ENCODE measurements around the gene AOC2. TPM values are rescaled to one million over a fixed set of nuclear protein-coding genes. Genes with fewer than 3 reads are reported as not detected.
"Not testable (repeated sequence)": the region's sequence is repeated elsewhere in the genome, so short reads cannot be mapped to it uniquely, and the experiment has no call there.

Gene AOC2
- total and polyA plus RNA-seq, 9 of the 15 experiments (the other 6 are each of a cell fraction or from before 2014, with no cell fraction given), result 0.08 to 0.91 (median 0.49) TPM

DNA sequence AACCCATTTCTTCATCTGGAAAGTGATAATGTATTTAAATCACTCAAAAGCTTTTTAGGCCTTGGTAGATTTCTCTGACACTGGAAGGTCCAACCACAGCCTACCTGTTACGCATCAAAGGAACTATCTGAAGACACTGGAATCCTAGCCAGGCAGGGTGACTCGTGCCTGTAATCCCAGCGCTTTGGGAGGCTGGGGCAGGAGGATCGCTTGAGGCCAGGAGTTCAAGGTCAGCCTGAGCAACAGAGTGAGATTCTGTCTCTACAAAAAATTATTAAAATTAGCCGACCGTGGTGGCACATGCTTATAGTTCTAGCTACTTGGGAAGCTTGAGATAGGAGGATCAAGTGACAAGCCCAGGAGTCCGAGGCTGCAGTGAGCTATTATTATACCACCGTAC, 37.8 kb downstream of the AOC2 start:
- FAIRE-seq (no peak), ATAC-seq (no peak), DNase-seq (ENCODE audit: extremely low read depth in 1 of 4, low spot score in 3 of 4) (no peak)
- Histone ChIP-seq H3K27ac (ENCODE audit: extremely low read depth, low read depth, low read length) (no peak overlapping the region), H3K9ac (ENCODE audit: insufficient read depth in 1 of 2, low read depth in 2 of 2, low read length in 2 of 2) (no peak overlapping the region), H3K4me1 (replicated peaks in 1 of 2; ENCODE audit: control insufficient read depth in 2 of 2, insufficient read depth in 2 of 2, low read length in 2 of 2) (peaks cover 5 to 13% of the 10 kb centered on the region in 2 experiments; a peak in 2 of 5 replicates), H3K4me3 (no peak overlapping the region), H3K9me1 (ENCODE audit: control insufficient read depth, insufficient read depth, low read length) (no peaks in the 10 kb centered on the region), H4K20me1 (replicated peaks; ENCODE audit: control insufficient read depth, insufficient read depth, low read length) (no peaks in the 10 kb centered on the region), H3K79me2 (ENCODE audit: control insufficient read depth, insufficient read depth, low read length) (no peaks in the 10 kb centered on the region), H3K9me3 (replicated peaks; ENCODE audit: control insufficient read depth, insufficient read depth, low read depth, low read length) (no peaks in the 10 kb centered on the region), H3K36me3 (ENCODE audit: control insufficient read depth, insufficient read depth, low read length) (no peaks in the 10 kb centered on the region), H3K27me3 (ENCODE audit: control insufficient read depth in 2 of 2, insufficient read depth in 2 of 2, low read length in 2 of 2) (peaks cover 3 to 10% of the 10 kb centered on the region in 2 experiments; a peak in 3 of 5 replicates), H2AFZ (ENCODE audit: low read depth, low read length) (no peak overlapping the region), H3K4me2 (ENCODE audit: insufficient read depth, low read length) (no peak overlapping the region)
- in situ Hi-C loops (cut with MboI) (no loop called here), intact Hi-C loops (cut with micrococcal nuclease) (loop anchor here (5.0 kb wide), 1 partner anchor 40 kb away; no protein-coding TSS in a partner anchor)
- ChIA-PET CTCF (ENCODE audit: low intra/inter-chr PET ratio) (no interaction called here), POLR2A (interaction anchor here (1.0 kb wide), 1 partner anchor 29 kb away, joined by 3 read pairs; no protein-coding TSS in a partner anchor)
- BruUV-seq (replicated peaks), result no TSS peak
- WGBS (ENCODE audit: insufficient coverage, low coverage, missing lambda C conversion rate), result 50% methylated on average over 8 of the region's 8 CpGs
- TF ChIP-seq, protein P1, sequence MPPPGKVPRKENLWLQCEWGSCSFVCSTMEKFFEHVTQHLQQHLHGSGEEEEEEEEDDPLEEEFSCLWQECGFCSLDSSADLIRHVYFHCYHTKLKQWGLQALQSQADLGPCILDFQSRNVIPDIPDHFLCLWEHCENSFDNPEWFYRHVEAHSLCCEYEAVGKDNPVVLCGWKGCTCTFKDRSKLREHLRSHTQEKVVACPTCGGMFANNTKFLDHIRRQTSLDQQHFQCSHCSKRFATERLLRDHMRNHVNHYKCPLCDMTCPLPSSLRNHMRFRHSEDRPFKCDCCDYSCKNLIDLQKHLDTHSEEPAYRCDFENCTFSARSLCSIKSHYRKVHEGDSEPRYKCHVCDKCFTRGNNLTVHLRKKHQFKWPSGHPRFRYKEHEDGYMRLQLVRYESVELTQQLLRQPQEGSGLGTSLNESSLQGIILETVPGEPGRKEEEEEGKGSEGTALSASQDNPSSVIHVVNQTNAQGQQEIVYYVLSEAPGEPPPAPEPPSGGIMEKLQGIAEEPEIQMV (tag; conservative IDR thresholded peaks at IDR 0.05; ENCODE audit: low read depth), result no peak

DNA sequence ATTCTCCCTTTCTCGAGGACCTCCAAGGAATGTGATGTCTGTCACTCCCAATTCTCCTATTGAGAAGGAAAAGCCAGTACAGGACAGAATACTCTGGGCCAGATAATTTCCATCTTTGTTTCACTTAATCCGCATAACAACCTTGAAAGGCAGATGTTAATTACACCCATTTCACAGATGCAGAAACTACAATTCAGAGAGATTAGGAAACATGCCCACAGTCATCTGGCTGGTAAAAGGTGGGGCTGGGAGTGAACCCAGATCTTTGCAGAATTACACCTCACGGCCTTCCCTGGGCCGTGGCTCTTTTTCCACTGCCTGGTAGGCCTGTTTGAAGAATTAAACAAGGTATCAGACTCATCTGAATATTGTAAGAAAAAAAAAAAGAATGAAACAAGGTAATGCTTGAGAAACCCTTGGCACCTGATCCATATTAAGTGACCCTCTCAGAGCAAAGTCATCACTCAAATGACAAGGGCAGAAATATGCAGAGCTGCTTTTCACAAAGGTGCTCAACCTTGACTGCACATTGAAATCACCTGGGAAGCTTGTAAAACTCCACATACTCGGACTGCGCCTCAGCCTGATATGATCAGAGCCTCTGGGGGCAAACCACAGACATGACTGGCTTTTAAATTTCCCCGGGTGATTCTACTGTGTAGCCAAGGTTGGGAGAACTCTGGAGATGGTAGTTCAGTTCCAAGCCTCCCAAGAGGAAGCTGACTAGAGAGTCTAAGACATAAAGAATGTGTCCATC, 39.6 kb downstream of the AOC2 start:
- WGBS (ENCODE audit: insufficient coverage, low coverage, missing lambda C conversion rate), result 16% methylated on average over 7 of the region's 7 CpGs

DNA sequence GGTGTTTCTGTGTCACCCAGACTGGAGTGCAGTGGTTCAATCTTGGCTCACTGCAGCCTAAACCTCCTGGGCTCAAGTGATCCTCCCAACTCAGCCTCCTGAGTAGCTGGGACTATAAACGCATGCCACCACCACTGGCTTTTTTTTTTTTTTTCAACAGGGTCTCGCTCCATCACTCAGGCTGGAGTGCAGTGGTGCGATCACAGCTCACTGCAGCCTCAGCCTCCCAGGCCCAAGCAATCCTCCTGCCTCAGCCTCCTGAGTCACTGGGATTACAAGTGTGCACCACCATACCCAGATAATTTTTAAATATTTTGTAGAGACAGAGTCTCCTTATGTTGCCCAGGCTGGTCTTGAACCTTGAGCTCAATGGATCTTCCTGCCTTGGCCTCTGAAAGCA, 41.4 kb downstream of the AOC2 start:
- POLR2A ChIA-PET; BruUV-seq (replicated peaks); CTCF ChIA-PET (ENCODE audit: low intra/inter-chr PET ratio): not testable (repeated sequence)

More for the DNA sequence above, 39.6 kb downstream of the AOC2 start:
- Histone ChIP-seq H3K9me1 (ENCODE audit: control insufficient read depth, insufficient read depth, low read length) (no peaks in the 10 kb centered on the region), H3K4me1 (replicated peaks in 1 of 2; ENCODE audit: control insufficient read depth in 2 of 2, insufficient read depth in 2 of 2, low read length in 2 of 2) (peaks cover 3 to 7% of the 10 kb centered on the region in 2 experiments; a peak in 2 of 5 replicates), H3K4me2 (ENCODE audit: insufficient read depth, low read length) (no peak overlapping the region), H3K79me2 (ENCODE audit: control insufficient read depth, insufficient read depth, low read length) (no peaks in the 10 kb centered on the region), H3K9ac (ENCODE audit: insufficient read depth in 1 of 2, low read depth in 2 of 2, low read length in 2 of 2) (no peak overlapping the region), H3K27me3 (ENCODE audit: control insufficient read depth in 2 of 2, insufficient read depth in 2 of 2, low read length in 2 of 2) (no peaks in the 10 kb centered on the region), H4K20me1 (replicated peaks; ENCODE audit: control insufficient read depth, insufficient read depth, low read length) (no peaks in the 10 kb centered on the region), H2AFZ (ENCODE audit: low read depth, low read length) (no peak overlapping the region), H3K4me3 (no peak overlapping the region), H3K9me3 (replicated peaks; ENCODE audit: control insufficient read depth, insufficient read depth, low read depth, low read length) (no peaks in the 10 kb centered on the region), H3K27ac (ENCODE audit: extremely low read depth, low read depth, low read length) (no peak overlapping the region), H3K36me3 (ENCODE audit: control insufficient read depth, insufficient read depth, low read length) (no peaks in the 10 kb centered on the region)
- ATAC-seq, result no peak; the same call in 2 of the 3 replicates
- TF ChIP-seq RBM25 (IDR thresholded peaks at IDR 0.05; ENCODE audit: low read depth, low read length, severe bottlenecking) (peak; percentile 60), SP1 (CRISPR knock-in tag; IDR thresholded peaks at IDR 0.05) (no peak), GATAD2B (IDR thresholded peaks at IDR 0.05; ENCODE audit: borderline replicate concordance) (no peak)
- no peak for DNase-seq (ENCODE audit: extremely low read depth in 1 of 4, low spot score in 3 of 4)
- intact Hi-C loops (cut with micrococcal nuclease) (loop anchor here (5.0 kb wide), 1 partner anchor 38 kb away; no protein-coding TSS in a partner anchor), in situ Hi-C loops (cut with MboI) (no loop called here)
- ChIA-PET CTCF (ENCODE audit: low intra/inter-chr PET ratio) (no interaction called here), POLR2A (interaction anchor here (1.5 kb wide), 1 partner anchor 15 kb away, joined by 3 read pairs; no protein-coding TSS in a partner anchor)
- BruUV-seq (replicated peaks), result no TSS peak
- FAIRE-seq, result peak; percentile 40

More for the DNA sequence above, 41.4 kb downstream of the AOC2 start:
- H3K9me3 ChIP-seq (replicated peaks; ENCODE audit: control insufficient read depth, insufficient read depth, low read depth, low read length); H3K4me1 ChIP-seq (replicated peaks in 1 of 2; ENCODE audit: control insufficient read depth in 2 of 2, insufficient read depth in 2 of 2, low read length in 2 of 2); H3K4me2 ChIP-seq (ENCODE audit: insufficient read depth, low read length); H4K20me1 ChIP-seq (replicated peaks; ENCODE audit: control insufficient read depth, insufficient read depth, low read length); in situ Hi-C loops (cut with MboI); H3K9ac ChIP-seq (ENCODE audit: insufficient read depth in 1 of 2, low read depth in 2 of 2, low read length in 2 of 2); H3K4me3 ChIP-seq; H3K79me2 ChIP-seq (ENCODE audit: control insufficient read depth, insufficient read depth, low read length); ATAC-seq; H3K27me3 ChIP-seq (ENCODE audit: control insufficient read depth in 2 of 2, insufficient read depth in 2 of 2, low read length in 2 of 2); H2AFZ ChIP-seq (ENCODE audit: low read depth, low read length); DNase-seq (ENCODE audit: extremely low read depth in 1 of 4, low spot score in 3 of 4); intact Hi-C loops (cut with micrococcal nuclease); FAIRE-seq; H3K9me1 ChIP-seq (ENCODE audit: control insufficient read depth, insufficient read depth, low read length); H3K36me3 ChIP-seq (ENCODE audit: control insufficient read depth, insufficient read depth, low read length); H3K27ac ChIP-seq (ENCODE audit: extremely low read depth, low read depth, low read length): not testable (repeated sequence)
- WGBS (ENCODE audit: insufficient coverage, low coverage, missing lambda C conversion rate), result 100% methylated on average over 1 of the region's 3 CpGs
